AG10803 (cell line): ENCODE results near the gene KCNH1.
A peak's percentile ranks its signal among the peaks of the same experiment; 100 is the strongest.
"Not testable (repeated sequence)": the region's sequence is repeated elsewhere in the genome, so short reads cannot be mapped to it uniquely, and the experiment has no call there.

Source experiments
- DNase-seq: peaks from one replicate; pipeline ENCODE4 v3.0.0; 2010; ENCODE audit warnings: low read depth
- H3K4me3 ChIP-seq: 2 replicates; pipeline ENCODE4 v1.5.1; 2011; ENCODE audit warnings: mild to moderate bottlenecking, low read length, control low read depth
- CTCF ChIP-seq: conservative IDR thresholded peaks from 2 replicates; pipeline ENCODE4 v1.5.1; 2011; ENCODE audit warnings: mild to moderate bottlenecking, low read length, control low read depth, inconsistent platforms

KCNH1 gene

GRCh38 chr1:211033921-211034525 lies 99.9 kb downstream of the KCNH1 start:
- TF ChIP-seq CTCF, result no peak
- H3K4me3 ChIP-seq, result no peak overlapping the region
- no peak for DNase-seq

GRCh38 chr1:211024901-211025300 lies 109.0 kb downstream of the KCNH1 start:
- no peak overlapping the region for H3K4me3 ChIP-seq
- no peak for TF ChIP-seq CTCF
- DNase-seq, result no peak

- TF ChIP-seq CTCF, result no peak
- no peak for DNase-seq
- no peak overlapping the region for H3K4me3 ChIP-seq
These were observed 114.7 kb downstream of the KCNH1 start for GRCh38 chr1:211019266-211019665.

- H3K4me3 ChIP-seq, result no peak overlapping the region
- no peak for TF ChIP-seq CTCF
- DNase-seq, result no peak
These were observed 115.3 kb downstream of the KCNH1 start for GRCh38 chr1:211018690-211019089.

- no peak for DNase-seq
- no peak overlapping the region for H3K4me3 ChIP-seq
- no peak for TF ChIP-seq CTCF
These were observed 116.8 kb downstream of the KCNH1 start for GRCh38 chr1:211017075-211017718.

GRCh38 chr1:211014275-211014674 lies 119.7 kb downstream of the KCNH1 start:
- no peak for TF ChIP-seq CTCF
- DNase-seq, result no peak
- no peak overlapping the region for H3K4me3 ChIP-seq

- H3K4me3 ChIP-seq, result no peak overlapping the region
- peak; percentile 15 for DNase-seq
- no peak for TF ChIP-seq CTCF
These were observed 120.4 kb downstream of the KCNH1 start for GRCh38 chr1:211013346-211014240.

GRCh38 chr1:211011128-211011527 lies 122.8 kb downstream of the KCNH1 start:
- H3K4me3 ChIP-seq, DNase-seq: not testable (repeated sequence)
